HepG2 (cell line): ENCODE data around the gene TXNDC11. TPM values are rescaled to one million over a fixed set of nuclear protein-coding genes. Genes with fewer than 3 reads are reported as not detected.

Source experiments
- DZIP1 ChIP-seq: sonication (generic); formaldehyde crosslinking; IDR thresholded peaks from 2 replicates; pipeline ENCODE4 v1.5.0; 2020; ENCODE audit warnings: mild to moderate bottlenecking, missing genetic modification reagents
- ELF1 ChIP-seq: sonication (generic); formaldehyde crosslinking; IDR thresholded peaks from 2 replicates; pipeline ENCODE4 v1.4.0; 2020; ENCODE audit warnings: missing genetic modification reagents
- FOXP4 ChIP-seq: sonication (generic); formaldehyde crosslinking; IDR thresholded peaks from 2 replicates; pipeline ENCODE4 v1.4.0; 2020; ENCODE audit warnings: missing genetic modification reagents
- HNF4G ChIP-seq, 2 experiments: sonication (generic) in 1 of 2; formaldehyde crosslinking in 1 of 2; IDR thresholded peaks; 2 replicates each; pipeline versions ENCODE4 v1.4.0 to v1.6.1; 2011 to 2020; ENCODE audit warnings: borderline replicate concordance in 2 of 2, low read depth in 2 of 2, mild to moderate bottlenecking in 2 of 2, low read length in 1 of 2, missing genetic modification reagents in 1 of 2, moderate library complexity in 1 of 2
- NFE2L2 ChIP-seq: fragments of 150-350 bp; IDR thresholded peaks from 2 replicates; pipeline ENCODE4 v1.6.1; 2014; ENCODE audit warnings: low read length
- PATZ1 ChIP-seq: sonication (generic); formaldehyde crosslinking; IDR thresholded peaks from 2 replicates; pipeline ENCODE4 v1.4.0; 2020; ENCODE audit warnings: missing genetic modification reagents
- PAXIP1 ChIP-seq: sonication (generic); formaldehyde crosslinking; conservative IDR thresholded peaks from 2 replicates; pipeline ENCODE4 v1.4.0; 2020; ENCODE audit warnings: mild to moderate bottlenecking, missing genetic modification reagents, moderate library complexity
- PCBP1 ChIP-seq: fragments of 200-400 bp; formaldehyde crosslinking; IDR thresholded peaks from 2 replicates; pipeline ENCODE4 v1.6.1; 2017; ENCODE audit warnings: mild to moderate bottlenecking, low read depth, low read length, borderline replicate concordance
- TGIF2 ChIP-seq: IDR thresholded peaks from 2 replicates; pipeline ENCODE4 v1.6.1; 2016; ENCODE audit warnings: control low read depth, missing compliant biosample characterization
- ZBTB14 ChIP-seq: sonication (generic); formaldehyde crosslinking; IDR thresholded peaks from 2 replicates; pipeline ENCODE4 v1.4.0; 2020; ENCODE audit warnings: missing genetic modification reagents
- ZFP62 ChIP-seq: sonication (generic); formaldehyde crosslinking; IDR thresholded peaks from 2 replicates; pipeline ENCODE4 v1.4.0; 2020; ENCODE audit warnings: missing genetic modification reagents
- ZNF296 ChIP-seq: sonication (generic); formaldehyde crosslinking; conservative IDR thresholded peaks from 2 replicates; pipeline ENCODE4 v1.5.0; 2020; ENCODE audit warnings: mild to moderate bottlenecking, missing genetic modification reagents
- ZNF329 ChIP-seq: sonication (generic); formaldehyde crosslinking; IDR thresholded peaks from 2 replicates; pipeline ENCODE4 v1.9.0; 2021; ENCODE audit warnings: low read depth, mild to moderate bottlenecking, missing genetic modification reagents
- ZNF343 ChIP-seq: sonication (generic); formaldehyde crosslinking; IDR thresholded peaks from 2 replicates; pipeline ENCODE4 v1.4.0; 2020; ENCODE audit warnings: mild to moderate bottlenecking, missing genetic modification reagents
- ZNF367 ChIP-seq: sonication (generic); formaldehyde crosslinking; IDR thresholded peaks from 2 replicates; pipeline ENCODE4 v1.4.0; 2020; ENCODE audit warnings: missing genetic modification reagents, borderline replicate concordance
- ZSCAN29 ChIP-seq: sonication (generic); formaldehyde crosslinking; conservative IDR thresholded peaks from 2 replicates; pipeline ENCODE4 v1.4.0; 2020; ENCODE audit warnings: mild to moderate bottlenecking, missing genetic modification reagents
- ZSCAN30 ChIP-seq: sonication (generic); formaldehyde crosslinking; IDR thresholded peaks from 2 replicates; pipeline ENCODE4 v1.5.0; 2020; ENCODE audit warnings: mild to moderate bottlenecking, missing genetic modification reagents
- polyA plus RNA-seq, 8 experiments: library from polyadenylated mRNA; depleted of rRNA in 3 of 8; stranded (reverse) in 7 of 8; unstranded in 1 of 8; fragments of >200 nt; fragmentation: Illumina TruSeq in 4 of 8; extraction: Trizol in 4 of 8; gene quantifications; 2 replicates each; pipeline versions ENCODE4 v1.2.1 to v1.2.3, GENCODE V29; 2011 to 2016; ENCODE audit warnings: low read depth in 4 of 8, missing spikeins in 1 of 8, mixed read lengths in 1 of 8; ENCODE audit not compliant: insufficient read depth in 1 of 8
- total RNA-seq, 5 experiments: library from RNA; depleted of rRNA; stranded (reverse); fragments of >200 nt; fragmentation: Illumina TruSeq; extraction: Trizol; gene quantifications; 2 replicates each; pipeline ENCODE4 v1.2.3, GENCODE V29; 2016; ENCODE audit warnings: low read depth in 1 of 5

Gene TXNDC11
- total and polyA plus RNA-seq, 2 of the 13 experiments (the other 11 are each of a cell fraction or from before 2014, with no cell fraction given), result 74.9 to 123 TPM

- TF ChIP-seq FOXP4 (0 out of 2 replicates have a peak, but pooled peaks have one; percentile 17), NFE2L2 (no peak), ZNF329 (peak; percentile 49; the same call in 1 of the 2 replicates), ZNF343 (CRISPR knock-in tag) (peak; percentile 19; the same call in 1 of the 2 replicates), ZSCAN29 (CRISPR knock-in tag) (peak; percentile 68; the same call in 1 of the 2 replicates), ELF1 (CRISPR knock-in tag) (peak; percentile 56; the same call in 1 of the 2 replicates), ZNF367 (CRISPR knock-in tag) (0 out of 2 replicates have a peak, but pooled peaks have one; percentile 58), DZIP1 (CRISPR knock-in tag) (peak; percentile 97), PCBP1 (0 out of 2 replicates have a peak, but pooled peaks have one; percentile 22), ZBTB14 (CRISPR knock-in tag) (peak; percentile 8; the same call in 1 of the 2 replicates), ZFP62 (CRISPR knock-in tag) (0 out of 2 replicates have a peak, but pooled peaks have one; percentile 29), TGIF2 (CRISPR knock-in tag) (peak; percentile 56; the same call in 1 of the 2 replicates), ZSCAN30 (0 out of 2 replicates have a peak, but pooled peaks have one; percentile 90), HNF4G (IDR thresholded peaks at IDR 0.05; ENCODE audit: borderline replicate concordance, low read depth, low read length) (no peak; the same call in 1 of the 2 replicates), HNF4G (CRISPR knock-in tag; IDR thresholded peaks at IDR 0.05; ENCODE audit: borderline replicate concordance, low read depth) (peak; percentile 53; the same call in 1 of the 2 replicates), ZNF296 (peak; percentile 87), PATZ1 (CRISPR knock-in tag) (peak; percentile 61; the same call in 1 of the 2 replicates), PAXIP1 (no peak)
These were observed 543 bp downstream of the TXNDC11 start (continued) for GRCh38 chr16:11742093-11742535.
